Right lobe of liver (tissue), 4 donors: Measurements from ENCODE around the gene BTBD6.

Experiments
- CTCF ChIP-seq, 4 donors: fragments of 200-600 bp in 3 of 4; fragments of 450-650 bp in 1 of 4; IDR thresholded peaks; one replicate each; pipeline versions ENCODE4 v1.5.1 to v1.8.0; 2016 to 2022; ENCODE audit warnings: antibody characterized with exemption in 4 of 4, mild to moderate bottlenecking in 2 of 4
- POLR2A ChIP-seq: fragments of 450-650 bp; IDR thresholded peaks from one replicate; pipeline ENCODE4 v1.6.1; 2017; ENCODE audit warnings: antibody characterized with exemption, mild to moderate bottlenecking
- donor health status: DM: no; HTN: no; CAD: no.
- donor health status: DM: no; HTN: no; CAD: no.
- donor health status: DM: no; HTN: yes; CAD: no.

- TF ChIP-seq CTCF (IDR thresholded peaks at IDR 0.05) = no peak
- TF ChIP-seq POLR2A = no peak
Measured at GRCh38 chr14:105250008-105250366, 1.7 kb downstream of the BTBD6 start.
